ENCODE data around the gene SPTBN1. TPM values are rescaled to one million over a fixed set of nuclear protein-coding genes. Genes with fewer than 3 reads are reported as not detected.
A peak's percentile ranks its signal among the peaks of the same experiment; 100 is the strongest.

The SPTBN1 gene
- total and polyA plus RNA-seq, 2 experiments from 2014 or later = 58.1 to 204 TPM

DNA sequence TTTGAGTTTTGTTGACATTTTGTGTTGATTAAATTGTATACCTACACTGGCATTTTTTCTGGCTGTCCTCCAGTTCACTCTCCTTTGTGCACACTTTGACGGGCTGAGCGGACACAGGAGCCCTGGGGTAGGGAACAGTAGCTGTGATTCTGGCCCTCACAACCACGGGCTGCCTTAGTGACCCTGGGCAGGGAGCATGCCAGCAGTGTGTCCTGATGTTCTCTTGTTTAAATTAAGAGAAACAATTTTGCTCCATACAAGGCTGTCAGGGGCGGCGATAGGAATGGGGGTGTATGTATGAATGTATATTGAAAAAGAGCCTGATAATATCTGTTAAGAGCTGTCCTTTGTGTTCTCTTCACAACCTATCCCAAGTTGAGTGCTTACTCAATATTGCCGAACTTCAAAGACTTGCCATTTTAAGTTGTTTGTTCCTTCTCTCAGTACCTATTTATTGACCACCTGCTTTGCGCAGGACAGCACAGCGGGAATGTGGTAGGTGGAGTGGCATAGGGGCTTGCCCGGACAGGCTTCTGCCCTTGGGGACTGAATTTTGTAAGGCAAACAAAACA is 163.6 kb downstream of the SPTBN1 start:
- peak overlapping the region; percentile 64 for H3K27ac Mint-ChIP-seq
- ATAC-seq (no peak), DNase-seq (ENCODE audit: low spot score) (no peak)
- no peak for TF ChIP-seq EZH2phosphoT487 (IDR thresholded peaks at IDR 0.05; ENCODE audit: unreplicated experiment)
- TF ChIP-seq, protein P1, sequence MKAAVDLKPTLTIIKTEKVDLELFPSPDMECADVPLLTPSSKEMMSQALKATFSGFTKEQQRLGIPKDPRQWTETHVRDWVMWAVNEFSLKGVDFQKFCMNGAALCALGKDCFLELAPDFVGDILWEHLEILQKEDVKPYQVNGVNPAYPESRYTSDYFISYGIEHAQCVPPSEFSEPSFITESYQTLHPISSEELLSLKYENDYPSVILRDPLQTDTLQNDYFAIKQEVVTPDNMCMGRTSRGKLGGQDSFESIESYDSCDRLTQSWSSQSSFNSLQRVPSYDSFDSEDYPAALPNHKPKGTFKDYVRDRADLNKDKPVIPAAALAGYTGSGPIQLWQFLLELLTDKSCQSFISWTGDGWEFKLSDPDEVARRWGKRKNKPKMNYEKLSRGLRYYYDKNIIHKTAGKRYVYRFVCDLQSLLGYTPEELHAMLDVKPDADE (IDR thresholded peaks at IDR 0.05) = no peak
- TF ChIP-seq NANOG (IDR thresholded peaks at IDR 0.05; ENCODE audit: borderline replicate concordance) = no peak
- TF ChIP-seq, protein P2, sequence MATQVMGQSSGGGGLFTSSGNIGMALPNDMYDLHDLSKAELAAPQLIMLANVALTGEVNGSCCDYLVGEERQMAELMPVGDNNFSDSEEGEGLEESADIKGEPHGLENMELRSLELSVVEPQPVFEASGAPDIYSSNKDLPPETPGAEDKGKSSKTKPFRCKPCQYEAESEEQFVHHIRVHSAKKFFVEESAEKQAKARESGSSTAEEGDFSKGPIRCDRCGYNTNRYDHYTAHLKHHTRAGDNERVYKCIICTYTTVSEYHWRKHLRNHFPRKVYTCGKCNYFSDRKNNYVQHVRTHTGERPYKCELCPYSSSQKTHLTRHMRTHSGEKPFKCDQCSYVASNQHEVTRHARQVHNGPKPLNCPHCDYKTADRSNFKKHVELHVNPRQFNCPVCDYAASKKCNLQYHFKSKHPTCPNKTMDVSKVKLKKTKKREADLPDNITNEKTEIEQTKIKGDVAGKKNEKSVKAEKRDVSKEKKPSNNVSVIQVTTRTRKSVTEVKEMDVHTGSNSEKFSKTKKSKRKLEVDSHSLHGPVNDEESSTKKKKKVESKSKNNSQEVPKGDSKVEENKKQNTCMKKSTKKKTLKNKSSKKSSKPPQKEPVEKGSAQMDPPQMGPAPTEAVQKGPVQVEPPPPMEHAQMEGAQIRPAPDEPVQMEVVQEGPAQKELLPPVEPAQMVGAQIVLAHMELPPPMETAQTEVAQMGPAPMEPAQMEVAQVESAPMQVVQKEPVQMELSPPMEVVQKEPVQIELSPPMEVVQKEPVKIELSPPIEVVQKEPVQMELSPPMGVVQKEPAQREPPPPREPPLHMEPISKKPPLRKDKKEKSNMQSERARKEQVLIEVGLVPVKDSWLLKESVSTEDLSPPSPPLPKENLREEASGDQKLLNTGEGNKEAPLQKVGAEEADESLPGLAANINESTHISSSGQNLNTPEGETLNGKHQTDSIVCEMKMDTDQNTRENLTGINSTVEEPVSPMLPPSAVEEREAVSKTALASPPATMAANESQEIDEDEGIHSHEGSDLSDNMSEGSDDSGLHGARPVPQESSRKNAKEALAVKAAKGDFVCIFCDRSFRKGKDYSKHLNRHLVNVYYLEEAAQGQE (IDR thresholded peaks at IDR 0.05; ENCODE audit: unreplicated experiment) = no peak
- TF ChIP-seq ZNF114 (CRISPR knock-in tag; IDR thresholded peaks at IDR 0.05) = no peak
- no peak for TF ChIP-seq ZNF331 (CRISPR knock-in tag; IDR thresholded peaks at IDR 0.05; ENCODE audit: low read depth)
- TF ChIP-seq EZH2 (IDR thresholded peaks at IDR 0.05; ENCODE audit: low read depth, unreplicated experiment) = no peak
- no peak for TF ChIP-seq JUNB (IDR thresholded peaks at IDR 0.05; ENCODE audit: unreplicated experiment)
- TF ChIP-seq POLR2AphosphoS5 (IDR thresholded peaks at IDR 0.05; ENCODE audit: low read depth) = no peak
- TF ChIP-seq, protein P3, sequence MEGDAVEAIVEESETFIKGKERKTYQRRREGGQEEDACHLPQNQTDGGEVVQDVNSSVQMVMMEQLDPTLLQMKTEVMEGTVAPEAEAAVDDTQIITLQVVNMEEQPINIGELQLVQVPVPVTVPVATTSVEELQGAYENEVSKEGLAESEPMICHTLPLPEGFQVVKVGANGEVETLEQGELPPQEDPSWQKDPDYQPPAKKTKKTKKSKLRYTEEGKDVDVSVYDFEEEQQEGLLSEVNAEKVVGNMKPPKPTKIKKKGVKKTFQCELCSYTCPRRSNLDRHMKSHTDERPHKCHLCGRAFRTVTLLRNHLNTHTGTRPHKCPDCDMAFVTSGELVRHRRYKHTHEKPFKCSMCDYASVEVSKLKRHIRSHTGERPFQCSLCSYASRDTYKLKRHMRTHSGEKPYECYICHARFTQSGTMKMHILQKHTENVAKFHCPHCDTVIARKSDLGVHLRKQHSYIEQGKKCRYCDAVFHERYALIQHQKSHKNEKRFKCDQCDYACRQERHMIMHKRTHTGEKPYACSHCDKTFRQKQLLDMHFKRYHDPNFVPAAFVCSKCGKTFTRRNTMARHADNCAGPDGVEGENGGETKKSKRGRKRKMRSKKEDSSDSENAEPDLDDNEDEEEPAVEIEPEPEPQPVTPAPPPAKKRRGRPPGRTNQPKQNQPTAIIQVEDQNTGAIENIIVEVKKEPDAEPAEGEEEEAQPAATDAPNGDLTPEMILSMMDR (conservative IDR thresholded peaks at IDR 0.05; ENCODE audit: low read depth in 2 of 2) = no peak
- no peak for TF ChIP-seq STAT1 (IDR thresholded peaks at IDR 0.05; ENCODE audit: unreplicated experiment)
- TF ChIP-seq, protein P4, sequence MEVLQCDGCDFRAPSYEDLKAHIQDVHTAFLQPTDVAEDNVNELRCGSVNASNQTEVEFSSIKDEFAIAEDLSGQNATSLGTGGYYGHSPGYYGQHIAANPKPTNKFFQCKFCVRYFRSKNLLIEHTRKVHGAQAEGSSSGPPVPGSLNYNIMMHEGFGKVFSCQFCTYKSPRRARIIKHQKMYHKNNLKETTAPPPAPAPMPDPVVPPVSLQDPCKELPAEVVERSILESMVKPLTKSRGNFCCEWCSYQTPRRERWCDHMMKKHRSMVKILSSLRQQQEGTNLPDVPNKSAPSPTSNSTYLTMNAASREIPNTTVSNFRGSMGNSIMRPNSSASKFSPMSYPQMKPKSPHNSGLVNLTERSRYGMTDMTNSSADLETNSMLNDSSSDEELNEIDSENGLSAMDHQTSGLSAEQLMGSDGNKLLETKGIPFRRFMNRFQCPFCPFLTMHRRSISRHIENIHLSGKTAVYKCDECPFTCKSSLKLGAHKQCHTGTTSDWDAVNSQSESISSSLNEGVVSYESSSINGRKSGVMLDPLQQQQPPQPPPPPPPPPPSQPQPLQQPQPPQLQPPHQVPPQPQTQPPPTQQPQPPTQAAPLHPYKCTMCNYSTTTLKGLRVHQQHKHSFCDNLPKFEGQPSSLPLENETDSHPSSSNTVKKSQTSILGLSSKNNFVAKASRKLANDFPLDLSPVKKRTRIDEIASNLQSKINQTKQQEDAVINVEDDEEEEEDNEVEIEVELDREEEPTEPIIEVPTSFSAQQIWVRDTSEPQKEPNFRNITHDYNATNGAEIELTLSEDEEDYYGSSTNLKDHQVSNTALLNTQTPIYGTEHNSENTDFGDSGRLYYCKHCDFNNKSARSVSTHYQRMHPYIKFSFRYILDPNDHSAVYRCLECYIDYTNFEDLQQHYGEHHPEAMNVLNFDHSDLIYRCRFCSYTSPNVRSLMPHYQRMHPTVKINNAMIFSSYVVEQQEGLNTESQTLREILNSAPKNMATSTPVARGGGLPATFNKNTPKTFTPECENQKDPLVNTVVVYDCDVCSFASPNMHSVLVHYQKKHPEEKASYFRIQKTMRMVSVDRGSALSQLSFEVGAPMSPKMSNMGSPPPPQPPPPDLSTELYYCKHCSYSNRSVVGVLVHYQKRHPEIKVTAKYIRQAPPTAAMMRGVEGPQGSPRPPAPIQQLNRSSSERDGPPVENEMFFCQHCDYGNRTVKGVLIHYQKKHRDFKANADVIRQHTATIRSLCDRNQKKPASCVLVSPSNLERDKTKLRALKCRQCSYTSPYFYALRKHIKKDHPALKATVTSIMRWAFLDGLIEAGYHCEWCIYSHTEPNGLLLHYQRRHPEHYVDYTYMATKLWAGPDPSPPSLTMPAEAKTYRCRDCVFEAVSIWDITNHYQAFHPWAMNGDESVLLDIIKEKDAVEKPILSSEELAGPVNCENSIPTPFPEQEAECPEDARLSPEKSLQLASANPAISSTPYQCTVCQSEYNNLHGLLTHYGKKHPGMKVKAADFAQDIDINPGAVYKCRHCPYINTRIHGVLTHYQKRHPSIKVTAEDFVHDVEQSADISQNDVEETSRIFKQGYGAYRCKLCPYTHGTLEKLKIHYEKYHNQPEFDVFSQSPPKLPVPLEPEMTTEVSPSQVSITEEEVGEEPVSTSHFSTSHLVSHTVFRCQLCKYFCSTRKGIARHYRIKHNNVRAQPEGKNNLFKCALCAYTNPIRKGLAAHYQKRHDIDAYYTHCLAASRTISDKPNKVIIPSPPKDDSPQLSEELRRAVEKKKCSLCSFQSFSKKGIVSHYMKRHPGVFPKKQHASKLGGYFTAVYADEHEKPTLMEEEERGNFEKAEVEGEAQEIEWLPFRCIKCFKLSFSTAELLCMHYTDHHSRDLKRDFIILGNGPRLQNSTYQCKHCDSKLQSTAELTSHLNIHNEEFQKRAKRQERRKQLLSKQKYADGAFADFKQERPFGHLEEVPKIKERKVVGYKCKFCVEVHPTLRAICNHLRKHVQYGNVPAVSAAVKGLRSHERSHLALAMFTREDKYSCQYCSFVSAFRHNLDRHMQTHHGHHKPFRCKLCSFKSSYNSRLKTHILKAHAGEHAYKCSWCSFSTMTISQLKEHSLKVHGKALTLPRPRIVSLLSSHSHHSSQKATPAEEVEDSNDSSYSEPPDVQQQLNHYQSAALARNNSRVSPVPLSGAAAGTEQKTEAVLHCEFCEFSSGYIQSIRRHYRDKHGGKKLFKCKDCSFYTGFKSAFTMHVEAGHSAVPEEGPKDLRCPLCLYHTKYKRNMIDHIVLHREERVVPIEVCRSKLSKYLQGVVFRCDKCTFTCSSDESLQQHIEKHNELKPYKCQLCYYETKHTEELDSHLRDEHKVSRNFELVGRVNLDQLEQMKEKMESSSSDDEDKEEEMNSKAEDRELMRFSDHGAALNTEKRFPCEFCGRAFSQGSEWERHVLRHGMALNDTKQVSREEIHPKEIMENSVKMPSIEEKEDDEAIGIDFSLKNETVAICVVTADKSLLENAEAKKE (CRISPR knock-in tag; IDR thresholded peaks at IDR 0.05) = no peak
- no peak for TF ChIP-seq CREB1 (CRISPR knock-in tag; IDR thresholded peaks at IDR 0.05; ENCODE audit: low read depth)
- no peak overlapping the region for H3K4me3 Mint-ChIP-seq
- no peaks in the 10 kb centered on the region for H3K27me3 ChIP-seq (ENCODE audit: insufficient read depth)
- no peak overlapping the region for H3K4me2 ChIP-seq
- H3K27ac ChIP-seq (ENCODE audit: low read depth) = no peak overlapping the region
- H3K4me1 ChIP-seq (ENCODE audit: insufficient read depth) = no peaks in the 10 kb centered on the region
- H3F3A ChIP-seq (replicated peaks; ENCODE audit: low read depth) = no peaks in the 10 kb centered on the region
- no peaks in the 10 kb centered on the region; the same call in 2 of the 3 replicates for H3K4me1 Mint-ChIP-seq
- H3K27me3 Mint-ChIP-seq (ENCODE audit: insufficient read depth, low read depth, poor library complexity) = no peaks in the 10 kb centered on the region
- no peaks in the 10 kb centered on the region for H3K9me2 ChIP-seq (ENCODE audit: insufficient read depth)
- H3K36me3 ChIP-seq (ENCODE audit: insufficient read depth) = peaks cover 57% of the 10 kb centered on the region
- no peak overlapping the region for H3K4me3 ChIP-seq
- no peaks in the 10 kb centered on the region for H3K9me3 Mint-ChIP-seq
- H3K36me3 Mint-ChIP-seq (ENCODE audit: low read depth) = peaks cover 83% of the 10 kb centered on the region
- H2AFZ ChIP-seq = no peak overlapping the region
- peaks cover 15% of the 10 kb centered on the region for H4K20me1 ChIP-seq (replicated peaks; ENCODE audit: insufficient read depth)
- H3K79me2 ChIP-seq (replicated peaks; ENCODE audit: insufficient read depth) = peaks cover 18% of the 10 kb centered on the region

All from GM23338 (cell line).